KMS-11 (cell line): ENCODE data around the gene ZC3H10.

Experiments used
- H2AFZ ChIP-seq: fragments of 200-600 bp; sonication (generic); 2 replicates; pipeline ENCODE4 v1.6.1; 2016; ENCODE audit warnings: antibody characterized with exemption, mixed run types, low read depth
- H3K27ac ChIP-seq: fragments of 200-600 bp; sonication (generic); 2 replicates; pipeline ENCODE4 v1.6.1; 2016; ENCODE audit warnings: mild to moderate bottlenecking, mixed run types
- H3K27me3 ChIP-seq: fragments of 200-600 bp; sonication (generic); 2 replicates; pipeline ENCODE4 v1.6.1; 2017; ENCODE audit warnings: mild to moderate bottlenecking, low read depth, mixed run types, moderate library complexity; ENCODE audit not compliant: insufficient read depth
- H3K36me3 ChIP-seq: fragments of 200-600 bp; sonication (generic); 2 replicates; pipeline ENCODE4 v1.6.1; 2017; ENCODE audit warnings: mild to moderate bottlenecking, mixed run types; ENCODE audit not compliant: insufficient read depth
- H3K4me1 ChIP-seq: fragments of 200-600 bp; sonication (generic); 2 replicates; pipeline ENCODE4 v1.6.1; 2016; ENCODE audit warnings: mild to moderate bottlenecking, low read depth, mixed run types; ENCODE audit not compliant: poor library complexity, severe bottlenecking
- H3K4me2 ChIP-seq: fragments of 200-600 bp; sonication (generic); 2 replicates; pipeline ENCODE4 v1.7.0; 2016; ENCODE audit warnings: mild to moderate bottlenecking, mixed run types
- H3K4me3 ChIP-seq: fragments of 200-600 bp; sonication (generic); IDR thresholded peaks from 2 replicates; pipeline ENCODE4 v1.6.1; 2017; ENCODE audit warnings: low read depth, low read length, mixed read lengths; ENCODE audit not compliant: insufficient read depth
- H3K79me2 ChIP-seq: fragments of 200-600 bp; sonication (generic); 2 replicates; pipeline ENCODE4 v1.6.1; 2016; ENCODE audit warnings: low read depth, mixed run types; ENCODE audit not compliant: insufficient read depth
- H3K9ac ChIP-seq: fragments of 200-600 bp; sonication (generic); 2 replicates; pipeline ENCODE4 v1.6.1; 2016; ENCODE audit warnings: mild to moderate bottlenecking, mixed run types
- H4K20me1 ChIP-seq: fragments of 200-600 bp; sonication (generic); 2 replicates; pipeline ENCODE4 v1.6.1; 2016; ENCODE audit warnings: mild to moderate bottlenecking, mixed run types; ENCODE audit not compliant: insufficient read depth
- CTCF ChIP-seq: fragments of 200-600 bp; sonication (generic); conservative IDR thresholded peaks from 2 replicates; pipeline ENCODE4 v1.6.1; 2017; ENCODE audit warnings: low read depth, mild to moderate bottlenecking, antibody characterized with exemption, low read length, moderate library complexity, mixed read lengths

ZC3H10 gene

GRCh38 chr12:56169229-56169759 lies 51.2 kb downstream of the ZC3H10 start:
- H3K9ac ChIP-seq: no peak overlapping the region
- peaks cover 22% of the 10 kb centered on the region; the same call in 1 of the 2 replicates for H3K36me3 ChIP-seq
- H3K4me2 ChIP-seq: no peak overlapping the region
- H3K4me1 ChIP-seq: no peaks in the 10 kb centered on the region
- no peaks in the 10 kb centered on the region for H3K27me3 ChIP-seq
- H3K79me2 ChIP-seq: no peaks in the 10 kb centered on the region
- no peak overlapping the region for H3K27ac ChIP-seq
- TF ChIP-seq CTCF: no peak
- no peaks in the 10 kb centered on the region for H4K20me1 ChIP-seq
- no peak overlapping the region for H2AFZ ChIP-seq
- H3K4me3 ChIP-seq: no peak overlapping the region

GRCh38 chr12:56172839-56173238 lies 54.8 kb downstream of the ZC3H10 start:
- H3K4me2 ChIP-seq: no peak overlapping the region
- no peaks in the 10 kb centered on the region for H3K27me3 ChIP-seq
- H3K4me1 ChIP-seq: no peaks in the 10 kb centered on the region
- H3K36me3 ChIP-seq: peaks cover 31% of the 10 kb centered on the region; the same call in 1 of the 2 replicates
- no peak overlapping the region for H2AFZ ChIP-seq
- no peaks in the 10 kb centered on the region for H3K79me2 ChIP-seq
- no peak overlapping the region for H3K4me3 ChIP-seq
- H4K20me1 ChIP-seq: no peaks in the 10 kb centered on the region
- no peak for TF ChIP-seq CTCF
- H3K9ac ChIP-seq: no peak overlapping the region
- no peak overlapping the region for H3K27ac ChIP-seq
